ENCODE measurements around the gene ABLIM2. TPM values are rescaled to one million over a fixed set of nuclear protein-coding genes. Genes with fewer than 3 reads are reported as not detected.

Gene ABLIM2
- total RNA-seq, 1 experiment from 2014 or later, result 1.0 TPM

GRCh38 chr4:7967063-7967440, 191.6 kb downstream of the ABLIM2 start:
- no peak overlapping the region for H3K4me2 ChIP-seq (ENCODE audit: insufficient read depth, insufficient read length, low read length)
- peaks cover 2% of the 10 kb centered on the region for H4K20me1 ChIP-seq (ENCODE audit: control insufficient read depth, insufficient read depth, insufficient read length)
- H2BK20ac ChIP-seq (ENCODE audit: low read depth, low read length, poor library complexity, severe bottlenecking), result no peak overlapping the region
- Mint-ChIP-seq H3K27me3 (ENCODE audit: low read depth) (no peaks in the 10 kb centered on the region; the same call in 1 of the 2 replicates), H3K4me1 (peaks cover 13 to 22% of the 10 kb centered on the region in 2 experiments), H3K9me3 (no peaks in the 10 kb centered on the region), H3K36me3 (ENCODE audit: insufficient read depth in 1 of 3, low read depth in 3 of 3) (no peaks in the 10 kb centered on the region), H3K4me3 (no peak overlapping the region), H3K27ac (no peak overlapping the region; a peak in 1 of 7 replicates)
- no peaks in the 10 kb centered on the region; the same call in 1 of the 2 replicates for H3K4me1 ChIP-seq (ENCODE audit: insufficient read depth, low read length)
- TF ChIP-seq, protein P1, sequence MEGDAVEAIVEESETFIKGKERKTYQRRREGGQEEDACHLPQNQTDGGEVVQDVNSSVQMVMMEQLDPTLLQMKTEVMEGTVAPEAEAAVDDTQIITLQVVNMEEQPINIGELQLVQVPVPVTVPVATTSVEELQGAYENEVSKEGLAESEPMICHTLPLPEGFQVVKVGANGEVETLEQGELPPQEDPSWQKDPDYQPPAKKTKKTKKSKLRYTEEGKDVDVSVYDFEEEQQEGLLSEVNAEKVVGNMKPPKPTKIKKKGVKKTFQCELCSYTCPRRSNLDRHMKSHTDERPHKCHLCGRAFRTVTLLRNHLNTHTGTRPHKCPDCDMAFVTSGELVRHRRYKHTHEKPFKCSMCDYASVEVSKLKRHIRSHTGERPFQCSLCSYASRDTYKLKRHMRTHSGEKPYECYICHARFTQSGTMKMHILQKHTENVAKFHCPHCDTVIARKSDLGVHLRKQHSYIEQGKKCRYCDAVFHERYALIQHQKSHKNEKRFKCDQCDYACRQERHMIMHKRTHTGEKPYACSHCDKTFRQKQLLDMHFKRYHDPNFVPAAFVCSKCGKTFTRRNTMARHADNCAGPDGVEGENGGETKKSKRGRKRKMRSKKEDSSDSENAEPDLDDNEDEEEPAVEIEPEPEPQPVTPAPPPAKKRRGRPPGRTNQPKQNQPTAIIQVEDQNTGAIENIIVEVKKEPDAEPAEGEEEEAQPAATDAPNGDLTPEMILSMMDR (conservative IDR thresholded peaks at IDR 0.05), result no peak
- H3T11ph ChIP-seq (ENCODE audit: low read length), result no peak overlapping the region
- no peak overlapping the region for H3K4ac ChIP-seq (ENCODE audit: low read depth, low read length)
- no peak overlapping the region for H3K18ac ChIP-seq (ENCODE audit: insufficient read length, low read depth, low read length)
- no peak overlapping the region for H3K27ac ChIP-seq (ENCODE audit: insufficient read length, low read depth, low read length)
- no peak overlapping the region for H4K91ac ChIP-seq (ENCODE audit: insufficient read length, low read depth, low read length)
- H3K9ac ChIP-seq (ENCODE audit: extremely low read depth, insufficient read length, low read length), result no peak overlapping the region
- no peak for DNase-seq
- H3K79me2 ChIP-seq (ENCODE audit: insufficient read depth, low read length), result no peaks in the 10 kb centered on the region
- H3K23me2 ChIP-seq (ENCODE audit: insufficient read length, low read depth, low read length, poor library complexity, severe bottlenecking), result peaks cover 2% of the 10 kb centered on the region
- H2BK15ac ChIP-seq (ENCODE audit: low read depth, low read length), result no peak overlapping the region
- H4K8ac ChIP-seq (replicated peaks; ENCODE audit: insufficient read length, low read depth, low read length), result no peak overlapping the region
- H3K23ac ChIP-seq (ENCODE audit: insufficient read length, low read depth, low read length), result no peak overlapping the region
- H3K79me1 ChIP-seq (ENCODE audit: insufficient read depth, low read depth, low read length, poor library complexity, severe bottlenecking), result no peaks in the 10 kb centered on the region
- H3K27me3 ChIP-seq (ENCODE audit: insufficient read depth, low read length), result no peaks in the 10 kb centered on the region
- H2BK5ac ChIP-seq (ENCODE audit: insufficient read length, low read length), result no peak overlapping the region
- no CpG with 5 or more reads among the region's 9 CpGs for WGBS (ENCODE audit: extremely low coverage, insufficient read length, low lambda C conversion rate)
- no peak overlapping the region for H2AFZ ChIP-seq (ENCODE audit: low read length)
- no peak overlapping the region for H2AK5ac ChIP-seq (ENCODE audit: insufficient read length, low read length)
- H3K14ac ChIP-seq (ENCODE audit: insufficient read depth, low read length), result no peak overlapping the region
- no peak overlapping the region for H4K5ac ChIP-seq (ENCODE audit: insufficient read length, low read depth, low read length)
- no peak overlapping the region for H2BK12ac ChIP-seq (ENCODE audit: insufficient read length, low read depth, low read length)
- H2BK120ac ChIP-seq (ENCODE audit: low read depth, low read length, poor library complexity, severe bottlenecking), result no peak overlapping the region
- no peak overlapping the region for H3K56ac ChIP-seq (ENCODE audit: insufficient read length, low read depth, low read length)
- H3K9me3 ChIP-seq (ENCODE audit: control insufficient read depth, low read depth, low read length), result no peaks in the 10 kb centered on the region
